ENCODE results near the gene SLC35G3.

Gene SLC35G3

GRCh38 chr17:35171834-35172233 lies 22.4 kb downstream of the SLC35G3 start (continued):
- TF ChIP-seq BACH2 (CRISPR knock-in tag; IDR thresholded peaks at IDR 0.05; ENCODE audit: borderline replicate concordance) (no peak), ESRRG (CRISPR knock-in tag; IDR thresholded peaks at IDR 0.05) (no peak), OSR1 (CRISPR knock-in tag; IDR thresholded peaks at IDR 0.05) (no peak)

DNA sequence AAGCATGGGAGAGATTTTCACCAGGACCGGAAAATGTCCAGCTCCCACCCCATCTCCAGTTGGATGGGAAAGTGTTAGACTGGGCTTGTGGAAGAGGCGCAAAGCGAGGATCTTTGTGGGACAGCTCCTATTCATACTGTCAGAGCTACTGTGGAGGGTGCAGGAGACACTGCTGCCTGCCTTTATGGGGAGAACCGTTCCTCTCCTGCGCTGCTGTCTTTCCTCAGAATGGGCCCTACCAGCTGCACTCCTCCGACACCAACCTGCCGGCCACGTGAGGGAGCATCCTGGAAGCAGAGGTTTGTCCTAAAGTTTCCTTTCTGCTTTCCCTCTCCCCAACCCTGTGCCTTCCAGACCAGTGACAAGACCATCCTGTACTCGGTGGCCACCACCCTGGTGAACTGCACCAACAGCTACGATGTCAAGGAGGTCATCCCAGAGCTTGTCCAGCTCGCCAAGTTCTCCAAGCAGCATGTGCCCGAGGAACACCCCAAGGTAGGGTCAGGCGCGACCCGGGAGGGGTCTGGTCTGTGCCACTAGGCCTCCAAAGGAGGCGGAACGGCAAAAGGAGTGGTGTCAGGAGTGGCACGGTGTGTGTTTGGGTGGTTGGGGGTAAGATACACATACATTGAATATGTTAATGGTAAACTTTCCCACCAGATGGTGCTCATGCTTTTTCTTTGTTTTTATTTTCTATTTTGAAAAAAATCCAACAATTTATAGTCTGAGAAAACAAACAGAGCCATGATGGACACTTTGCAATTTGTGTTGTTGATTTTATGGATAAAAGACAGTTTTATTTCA lies 23.0 kb downstream of the SLC35G3 start:
- TF ChIP-seq TCF4 (CRISPR knock-in tag; IDR thresholded peaks at IDR 0.05; ENCODE audit: borderline replicate concordance): no peak
- no peak for TF ChIP-seq RARB (CRISPR knock-in tag; IDR thresholded peaks at IDR 0.05)
- TF ChIP-seq CSDC2 (CRISPR knock-in tag; IDR thresholded peaks at IDR 0.05): no peak
- no peak for TF ChIP-seq ZNF70 (CRISPR knock-in tag; IDR thresholded peaks at IDR 0.05)
- no peak for TF ChIP-seq ZFP3 (CRISPR knock-in tag; IDR thresholded peaks at IDR 0.05)
- no peak for TF ChIP-seq ZFP30 (CRISPR knock-in tag; IDR thresholded peaks at IDR 0.05)
- no peak for TF ChIP-seq POU6F1 (CRISPR knock-in tag; IDR thresholded peaks at IDR 0.05; ENCODE audit: borderline replicate concordance, low read depth)
- TF ChIP-seq PPARA (CRISPR knock-in tag; IDR thresholded peaks at IDR 0.05; ENCODE audit: borderline replicate concordance): no peak
- no peak for TF ChIP-seq BACH2 (CRISPR knock-in tag; IDR thresholded peaks at IDR 0.05; ENCODE audit: borderline replicate concordance)
- TF ChIP-seq ARNTL (CRISPR knock-in tag; IDR thresholded peaks at IDR 0.05; ENCODE audit: borderline replicate concordance, low read depth): no peak
- TF ChIP-seq ZC3H10 (CRISPR knock-in tag; IDR thresholded peaks at IDR 0.05): no peak
- no peak for TF ChIP-seq ESRRG (CRISPR knock-in tag; IDR thresholded peaks at IDR 0.05)
- no peak for TF ChIP-seq CSRNP3 (CRISPR knock-in tag; IDR thresholded peaks at IDR 0.05)
- no peak for TF ChIP-seq ISL1 (CRISPR knock-in tag; IDR thresholded peaks at IDR 0.05)
- no peak for TF ChIP-seq ZNF565 (CRISPR knock-in tag; conservative IDR thresholded peaks at IDR 0.05; ENCODE audit: low read depth)
- TF ChIP-seq TOX (CRISPR knock-in tag; IDR thresholded peaks at IDR 0.05; ENCODE audit: borderline replicate concordance): no peak
- TF ChIP-seq CREB5 (CRISPR knock-in tag; IDR thresholded peaks at IDR 0.05; ENCODE audit: low read depth): no peak
- no peak for TF ChIP-seq TSHZ2 (CRISPR knock-in tag; IDR thresholded peaks at IDR 0.05)
- TF ChIP-seq PATZ1 (CRISPR knock-in tag; IDR thresholded peaks at IDR 0.05; ENCODE audit: borderline replicate concordance): no peak
- no peak for TF ChIP-seq OSR1 (CRISPR knock-in tag; IDR thresholded peaks at IDR 0.05)
- ATAC-seq: peak; percentile 61

GRCh38 chr17:35169835-35170363 lies 24.3 kb downstream of the SLC35G3 start:
- ATAC-seq: no peak
- TF ChIP-seq ZNF70 (CRISPR knock-in tag; IDR thresholded peaks at IDR 0.05) (no peak), ZFP30 (CRISPR knock-in tag; IDR thresholded peaks at IDR 0.05) (no peak), TCF4 (CRISPR knock-in tag; IDR thresholded peaks at IDR 0.05; ENCODE audit: borderline replicate concordance) (no peak), ZC3H10 (CRISPR knock-in tag; IDR thresholded peaks at IDR 0.05) (no peak), SNAI2 (CRISPR knock-in tag; IDR thresholded peaks at IDR 0.05) (no peak), CSRNP3 (CRISPR knock-in tag; IDR thresholded peaks at IDR 0.05) (no peak), ZNF565 (CRISPR knock-in tag; conservative IDR thresholded peaks at IDR 0.05; ENCODE audit: low read depth) (no peak), TOX (CRISPR knock-in tag; IDR thresholded peaks at IDR 0.05; ENCODE audit: borderline replicate concordance) (no peak), RARB (CRISPR knock-in tag; IDR thresholded peaks at IDR 0.05) (no peak), PATZ1 (CRISPR knock-in tag; IDR thresholded peaks at IDR 0.05; ENCODE audit: borderline replicate concordance) (no peak), BACH2 (CRISPR knock-in tag; IDR thresholded peaks at IDR 0.05; ENCODE audit: borderline replicate concordance) (no peak), GLIS3 (CRISPR knock-in tag; IDR thresholded peaks at IDR 0.05) (no peak), OSR1 (CRISPR knock-in tag; IDR thresholded peaks at IDR 0.05) (no peak), ISL1 (CRISPR knock-in tag; IDR thresholded peaks at IDR 0.05) (no peak), CSDC2 (CRISPR knock-in tag; IDR thresholded peaks at IDR 0.05) (no peak), ZFP3 (CRISPR knock-in tag; IDR thresholded peaks at IDR 0.05) (no peak)
